Transverse colon (tissue), 4 donors: Measurements from ENCODE around the gene ARF3.

Experiments used
- POLR2A ChIP-seq: fragments of 450-650 bp; IDR thresholded peaks from one replicate; pipeline ENCODE4 v1.6.1; 2016; ENCODE audit warnings: antibody characterized with exemption, mild to moderate bottlenecking, moderate library complexity
- POLR2AphosphoS5 ChIP-seq, 3 donors: sonication (generic); formaldehyde crosslinking; IDR thresholded peaks; one replicate each; pipeline ENCODE4 v1.6.1; 2016; ENCODE audit warnings: antibody characterized with exemption in 3 of 3
- TF ChIP-seq, protein P1 (sequence below), 5 experiments: fragments of 200-600 bp in 3 of 5; fragments of 450-650 bp in 2 of 5; sonication (generic) in 3 of 5; IDR thresholded peaks; 1 replicate in 2 of 5; 2 replicates in 3 of 5; pipeline ENCODE4 v1.5.1; 2016 to 2017; ENCODE audit warnings: antibody characterized with exemption in 5 of 5, inconsistent platforms in 3 of 5, mild to moderate bottlenecking in 2 of 5, moderate library complexity in 1 of 5

DNA sequence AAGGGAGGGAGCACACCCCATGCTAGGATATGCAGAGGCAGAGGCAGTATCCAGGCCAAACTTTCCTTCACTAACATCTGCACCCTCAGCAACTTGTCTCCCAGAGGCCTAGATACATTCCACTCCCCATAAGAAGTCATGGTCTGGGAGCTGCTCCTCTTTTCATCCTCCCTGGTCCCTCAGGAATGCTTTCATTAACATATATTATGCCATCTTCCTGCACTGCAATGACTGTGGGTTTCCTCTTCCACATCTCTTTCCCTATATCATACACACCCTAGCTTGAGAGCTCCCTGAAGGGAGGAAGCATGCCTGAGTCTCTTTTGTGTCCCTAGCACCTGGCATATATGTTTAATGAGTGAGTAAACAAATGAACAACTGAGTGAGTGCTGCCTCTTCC lies 33.3 kb upstream of the ARF3 start:
- TF ChIP-seq, protein P1, sequence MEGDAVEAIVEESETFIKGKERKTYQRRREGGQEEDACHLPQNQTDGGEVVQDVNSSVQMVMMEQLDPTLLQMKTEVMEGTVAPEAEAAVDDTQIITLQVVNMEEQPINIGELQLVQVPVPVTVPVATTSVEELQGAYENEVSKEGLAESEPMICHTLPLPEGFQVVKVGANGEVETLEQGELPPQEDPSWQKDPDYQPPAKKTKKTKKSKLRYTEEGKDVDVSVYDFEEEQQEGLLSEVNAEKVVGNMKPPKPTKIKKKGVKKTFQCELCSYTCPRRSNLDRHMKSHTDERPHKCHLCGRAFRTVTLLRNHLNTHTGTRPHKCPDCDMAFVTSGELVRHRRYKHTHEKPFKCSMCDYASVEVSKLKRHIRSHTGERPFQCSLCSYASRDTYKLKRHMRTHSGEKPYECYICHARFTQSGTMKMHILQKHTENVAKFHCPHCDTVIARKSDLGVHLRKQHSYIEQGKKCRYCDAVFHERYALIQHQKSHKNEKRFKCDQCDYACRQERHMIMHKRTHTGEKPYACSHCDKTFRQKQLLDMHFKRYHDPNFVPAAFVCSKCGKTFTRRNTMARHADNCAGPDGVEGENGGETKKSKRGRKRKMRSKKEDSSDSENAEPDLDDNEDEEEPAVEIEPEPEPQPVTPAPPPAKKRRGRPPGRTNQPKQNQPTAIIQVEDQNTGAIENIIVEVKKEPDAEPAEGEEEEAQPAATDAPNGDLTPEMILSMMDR (IDR thresholded peaks at IDR 0.05), result no peak
- TF ChIP-seq POLR2A, result no peak
- TF ChIP-seq POLR2AphosphoS5 (IDR thresholded peaks at IDR 0.05), result no peak
